ENCODE measurements around the gene CLDN15. TPM values are rescaled to one million over a fixed set of nuclear protein-coding genes. Genes with fewer than 3 reads are reported as not detected.
A peak's percentile ranks its signal among the peaks of the same experiment; 100 is the strongest.

Gene CLDN15
- total RNA-seq, 1 donor from 2014 or later, result 6.6 TPM

GRCh38 chr7:101216860-101217387 is 20.7 kb downstream of the CLDN15 start:
- H3K36me3 Mint-ChIP-seq (ENCODE audit: low read depth), result peaks cover 9% of the 10 kb centered on the region
- H3K27me3 Mint-ChIP-seq (ENCODE audit: low read depth), result no peaks in the 10 kb centered on the region
- H3K9me3 Mint-ChIP-seq (ENCODE audit: low read depth), result no peaks in the 10 kb centered on the region
- peak; percentile 43 for TF ChIP-seq CTCF (IDR thresholded peaks at IDR 0.05)
- H3K4me3 Mint-ChIP-seq (ENCODE audit: unreplicated experiment), result peak overlapping the region; percentile 97
- peaks cover 41% of the 10 kb centered on the region for H3K4me1 Mint-ChIP-seq (ENCODE audit: low read depth)
- DNase-seq (ENCODE audit: low spot score), result no peak
- peak overlapping the region; percentile 61 for H3K27ac Mint-ChIP-seq (ENCODE audit: unreplicated experiment)

GRCh38 chr7:101216001-101216859 is 21.4 kb downstream of the CLDN15 start:
- H3K36me3 Mint-ChIP-seq (ENCODE audit: low read depth), result peaks cover 7% of the 10 kb centered on the region
- no peak for TF ChIP-seq CTCF (IDR thresholded peaks at IDR 0.05)
- peak overlapping the region; percentile 61 for H3K27ac Mint-ChIP-seq (ENCODE audit: unreplicated experiment)
- DNase-seq (ENCODE audit: low spot score), result no peak
- H3K4me1 Mint-ChIP-seq (ENCODE audit: low read depth), result peaks cover 41% of the 10 kb centered on the region
- H3K27me3 Mint-ChIP-seq (ENCODE audit: low read depth), result no peaks in the 10 kb centered on the region
- peak overlapping the region; percentile 97 for H3K4me3 Mint-ChIP-seq (ENCODE audit: unreplicated experiment)
- H3K9me3 Mint-ChIP-seq (ENCODE audit: low read depth), result no peaks in the 10 kb centered on the region

GRCh38 chr7:101212014-101212413 is 25.6 kb downstream of the CLDN15 start:
- no peak for DNase-seq (ENCODE audit: low spot score)
- no peak overlapping the region for H3K4me3 Mint-ChIP-seq (ENCODE audit: unreplicated experiment)
- no peaks in the 10 kb centered on the region for H3K27me3 Mint-ChIP-seq (ENCODE audit: low read depth)
- peaks cover 24% of the 10 kb centered on the region for H3K36me3 Mint-ChIP-seq (ENCODE audit: low read depth)
- H3K4me1 Mint-ChIP-seq (ENCODE audit: low read depth), result peaks cover 22% of the 10 kb centered on the region
- H3K27ac Mint-ChIP-seq (ENCODE audit: unreplicated experiment), result no peak overlapping the region
- no peak for TF ChIP-seq CTCF (IDR thresholded peaks at IDR 0.05)
- no peaks in the 10 kb centered on the region for H3K9me3 Mint-ChIP-seq (ENCODE audit: low read depth)

GRCh38 chr7:101211501-101211900 is 26.1 kb downstream of the CLDN15 start:
- H3K9me3 Mint-ChIP-seq (ENCODE audit: low read depth), result no peaks in the 10 kb centered on the region
- H3K27ac Mint-ChIP-seq (ENCODE audit: unreplicated experiment), result no peak overlapping the region

More at GRCh38 chr7:101211501-101211900, 26.1 kb downstream of the CLDN15 start:
- Mint-ChIP-seq H3K27me3 (ENCODE audit: low read depth) (no peaks in the 10 kb centered on the region), H3K4me3 (ENCODE audit: unreplicated experiment) (no peak overlapping the region), H3K4me1 (ENCODE audit: low read depth) (peaks cover 18% of the 10 kb centered on the region), H3K36me3 (ENCODE audit: low read depth) (peaks cover 27% of the 10 kb centered on the region)
- no peak for TF ChIP-seq CTCF (IDR thresholded peaks at IDR 0.05)
- DNase-seq (ENCODE audit: low spot score), result no peak
